Vagina (tissue), 2 donors: ENCODE measurements around the gene CEACAM4.

Source experiments
- CTCF ChIP-seq, 3 experiments: fragments of 450-650 bp in 2 of 3; fragments of 200-600 bp in 1 of 3; sonication (generic) in 1 of 3; IDR thresholded peaks; one replicate each; pipeline ENCODE4 v1.5.1; 2017 to 2019; ENCODE audit warnings: antibody characterized with exemption in 3 of 3, mild to moderate bottlenecking in 2 of 3, moderate library complexity in 2 of 3
- POLR2A ChIP-seq, 2 donors: fragments of 450-650 bp; IDR thresholded peaks; one replicate each; pipeline ENCODE4 v1.6.1; 2017; ENCODE audit warnings: antibody characterized with exemption in 2 of 2, mild to moderate bottlenecking in 2 of 2, moderate library complexity in 2 of 2

GRCh38 chr19:41623360-41623759 is 3.5 kb downstream of the CEACAM4 start:
- TF ChIP-seq CTCF (IDR thresholded peaks at IDR 0.05) (no peak), POLR2A (IDR thresholded peaks at IDR 0.05) (no peak)
